HG02571 (cell line): Measurements from ENCODE around the gene DACT3.

Experiments used
- ATAC-seq: cut with Tn5 transposase; IDR thresholded peaks from one replicate; pipeline ENCODE4 v1.9.1; 2021; ENCODE audit warnings: mild to moderate bottlenecking, moderate library complexity; ENCODE audit not compliant: unreplicated experiment

Gene DACT3

DNA sequence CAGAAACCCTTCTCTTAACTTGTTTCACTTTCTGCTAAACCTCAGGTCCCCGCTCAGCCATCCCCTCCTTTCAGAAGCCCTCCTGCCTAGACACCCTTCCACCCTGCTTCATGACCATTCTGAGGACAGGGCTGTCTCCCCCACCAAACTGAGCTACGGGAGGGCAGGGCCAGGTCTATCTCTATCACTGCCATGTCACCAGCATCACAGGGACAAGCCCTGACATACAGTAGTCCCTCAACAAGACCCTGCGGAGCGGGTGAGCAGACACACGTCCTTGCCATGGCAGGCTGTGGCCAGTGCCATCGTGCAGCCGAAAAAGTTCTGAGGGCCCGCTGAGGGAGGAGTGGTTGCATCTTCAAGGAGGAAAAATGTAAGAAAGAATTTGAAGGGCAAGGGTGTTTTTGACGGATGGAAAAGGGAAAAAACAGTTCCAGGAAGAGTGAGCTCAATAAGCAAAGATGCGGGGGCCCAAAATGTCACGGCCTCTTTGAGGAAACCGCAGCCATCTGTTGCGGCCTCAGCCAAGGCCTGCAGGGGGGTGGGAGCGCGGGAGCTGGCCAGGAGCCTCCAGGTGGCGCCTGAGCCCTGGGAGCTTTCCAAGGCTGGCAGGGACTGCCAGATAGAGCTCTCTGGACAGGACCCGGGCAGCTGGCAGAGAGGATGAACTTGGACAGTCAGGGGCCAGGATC lies 44.2 kb downstream of the DACT3 start:
- ATAC-seq = no peak

DNA sequence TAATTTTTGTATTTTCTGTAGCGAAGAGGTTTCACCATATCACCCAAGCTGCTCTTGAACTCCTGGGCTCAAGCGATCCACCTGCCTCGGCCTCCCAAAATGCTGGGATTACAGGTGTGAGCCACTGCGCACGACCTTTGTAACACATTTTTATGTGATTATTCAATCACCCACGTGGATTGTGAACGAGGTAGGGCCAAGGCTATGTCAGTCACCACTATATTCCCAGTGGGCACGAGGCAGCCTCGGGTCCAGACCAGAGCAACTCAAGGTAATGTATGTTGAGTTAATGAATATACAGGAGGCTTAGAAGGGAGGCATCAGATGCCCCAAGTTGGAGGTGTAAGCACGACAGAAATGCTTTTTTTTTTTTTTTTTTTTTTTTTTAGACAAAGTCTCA lies 45.0 kb downstream of the DACT3 start:
- no peak for ATAC-seq

DNA sequence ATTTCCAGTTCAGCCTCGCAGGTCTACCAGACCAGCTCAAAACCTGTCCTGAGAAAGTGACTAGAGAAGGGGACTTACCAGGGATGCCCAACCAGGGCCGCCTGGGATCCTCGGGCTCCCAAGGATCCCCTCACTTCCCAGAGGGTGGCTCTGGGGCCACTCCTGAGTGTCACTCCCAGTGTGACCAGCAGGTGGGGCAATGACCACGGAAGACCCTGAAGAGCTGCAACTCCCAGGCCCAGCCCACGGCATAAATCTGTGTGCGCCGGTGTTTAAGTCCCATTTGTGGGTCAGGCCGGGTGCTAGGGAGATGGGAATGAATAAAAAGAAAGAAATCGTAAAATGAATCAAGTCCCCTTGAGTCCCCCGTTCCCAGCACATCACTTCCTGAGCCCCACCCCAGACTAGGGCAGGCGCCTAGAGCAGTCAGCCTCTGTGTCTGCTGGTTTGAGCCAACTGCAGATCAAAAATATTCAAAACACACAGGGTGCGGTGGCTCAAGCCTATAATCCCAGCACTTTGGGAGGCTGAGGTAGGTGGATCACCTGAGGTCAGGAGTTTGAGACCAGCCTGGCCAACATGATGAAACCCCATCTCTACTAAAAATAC lies 46.8 kb downstream of the DACT3 start:
- peak; percentile 42 for ATAC-seq

DNA sequence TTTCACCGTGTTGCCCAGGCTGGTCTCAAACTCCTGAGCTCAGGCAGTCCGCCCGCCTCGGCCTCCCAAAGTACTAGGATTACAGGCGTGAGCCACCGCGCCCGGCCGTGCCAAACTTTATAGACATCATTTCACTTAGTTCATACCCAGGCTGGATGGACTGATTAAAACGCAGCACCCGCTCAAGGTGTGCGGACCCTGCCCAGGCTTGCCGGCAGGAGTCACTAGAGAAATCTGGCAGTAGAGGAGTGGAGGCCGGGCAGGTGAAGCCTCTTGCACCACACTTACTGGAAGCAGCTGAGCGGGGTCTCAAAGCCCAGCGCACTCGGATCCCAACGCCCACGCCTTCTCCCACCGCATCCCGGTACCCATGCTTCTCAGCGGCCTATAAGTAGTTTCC lies 47.5 kb downstream of the DACT3 start:
- ATAC-seq = no peak

DNA sequence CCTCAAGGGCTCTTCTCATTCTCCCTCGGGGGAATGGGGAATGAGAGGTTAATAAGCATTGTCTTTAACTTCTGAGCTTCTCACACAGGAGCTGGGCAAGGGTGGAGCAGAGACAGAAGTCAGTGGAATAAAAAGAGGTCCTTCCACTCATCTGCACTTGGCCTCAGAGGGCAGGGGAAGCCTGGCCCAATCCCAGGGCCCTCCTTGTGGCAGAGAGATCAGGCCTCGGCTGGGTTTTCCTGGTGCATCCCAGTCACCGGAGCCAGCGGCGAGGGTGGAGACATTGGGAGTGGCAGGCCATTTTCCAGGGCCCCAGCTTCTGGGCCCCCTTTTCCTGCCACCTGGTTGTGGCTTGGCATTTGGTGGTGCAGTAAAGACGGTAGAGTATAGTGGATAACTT lies 49.2 kb downstream of the DACT3 start:
- no peak for ATAC-seq

DNA sequence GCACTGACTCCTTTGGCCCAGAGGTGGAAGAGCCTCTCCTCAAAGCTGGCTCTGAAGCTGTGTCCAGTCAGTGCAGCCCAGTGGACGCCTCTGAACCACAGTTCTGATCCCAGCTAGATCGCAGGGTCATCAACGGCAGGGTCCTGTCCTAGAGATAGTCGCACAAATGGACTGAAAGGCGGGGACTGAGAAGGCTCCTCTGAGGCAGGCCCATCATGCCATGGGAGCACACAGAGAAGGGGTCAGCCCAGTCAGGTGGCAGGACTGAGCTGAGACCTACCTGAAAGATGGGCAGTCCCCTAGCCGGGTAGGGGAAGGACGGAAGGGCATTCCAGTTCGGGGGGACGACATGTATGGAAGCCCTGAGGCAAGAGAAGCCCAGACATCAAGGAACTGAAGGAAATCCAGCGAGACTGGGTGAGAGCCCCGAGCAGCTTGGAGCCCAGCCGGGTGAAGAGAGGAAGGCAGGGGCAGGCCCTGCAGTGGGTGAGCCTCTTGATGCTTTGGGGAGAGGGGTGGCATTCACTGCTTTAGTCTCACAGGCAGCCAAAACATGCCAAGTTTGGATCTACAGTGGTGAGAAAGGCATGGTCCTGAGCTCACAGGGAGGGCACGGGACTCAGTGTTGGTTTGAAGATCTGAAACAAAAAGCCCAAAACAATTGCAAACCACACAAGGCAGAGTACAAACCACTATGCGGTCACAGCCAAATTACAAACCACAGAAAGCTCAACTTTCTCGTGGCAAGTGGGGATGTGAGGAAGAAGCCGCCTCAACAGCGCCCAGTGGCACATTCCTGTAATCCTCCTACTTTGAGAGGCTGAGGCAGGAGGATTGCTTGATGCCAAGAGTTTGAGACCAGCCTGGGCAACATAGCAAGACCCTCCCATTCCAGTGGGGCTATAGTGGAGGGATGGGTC lies 49.9 kb downstream of the DACT3 start:
- no peak for ATAC-seq

DNA sequence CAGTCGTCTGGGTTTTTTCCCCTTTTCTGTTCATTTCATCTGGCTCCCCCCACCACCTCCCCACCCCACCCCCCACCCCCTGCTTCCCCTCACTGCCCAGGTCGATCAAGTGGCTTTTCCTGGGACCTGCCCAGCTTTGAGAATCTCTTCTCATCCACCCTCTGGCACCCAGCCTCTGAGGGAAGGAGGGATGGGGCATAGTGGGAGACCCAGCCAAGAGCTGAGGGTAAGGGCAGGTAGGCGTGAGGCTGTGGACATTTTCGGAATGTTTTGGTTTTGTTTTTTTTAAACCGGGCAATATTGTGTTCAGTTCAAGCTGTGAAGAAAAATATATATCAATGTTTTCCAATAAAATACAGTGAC lies 50.6 kb downstream of the DACT3 start:
- ATAC-seq = no peak

DNA sequence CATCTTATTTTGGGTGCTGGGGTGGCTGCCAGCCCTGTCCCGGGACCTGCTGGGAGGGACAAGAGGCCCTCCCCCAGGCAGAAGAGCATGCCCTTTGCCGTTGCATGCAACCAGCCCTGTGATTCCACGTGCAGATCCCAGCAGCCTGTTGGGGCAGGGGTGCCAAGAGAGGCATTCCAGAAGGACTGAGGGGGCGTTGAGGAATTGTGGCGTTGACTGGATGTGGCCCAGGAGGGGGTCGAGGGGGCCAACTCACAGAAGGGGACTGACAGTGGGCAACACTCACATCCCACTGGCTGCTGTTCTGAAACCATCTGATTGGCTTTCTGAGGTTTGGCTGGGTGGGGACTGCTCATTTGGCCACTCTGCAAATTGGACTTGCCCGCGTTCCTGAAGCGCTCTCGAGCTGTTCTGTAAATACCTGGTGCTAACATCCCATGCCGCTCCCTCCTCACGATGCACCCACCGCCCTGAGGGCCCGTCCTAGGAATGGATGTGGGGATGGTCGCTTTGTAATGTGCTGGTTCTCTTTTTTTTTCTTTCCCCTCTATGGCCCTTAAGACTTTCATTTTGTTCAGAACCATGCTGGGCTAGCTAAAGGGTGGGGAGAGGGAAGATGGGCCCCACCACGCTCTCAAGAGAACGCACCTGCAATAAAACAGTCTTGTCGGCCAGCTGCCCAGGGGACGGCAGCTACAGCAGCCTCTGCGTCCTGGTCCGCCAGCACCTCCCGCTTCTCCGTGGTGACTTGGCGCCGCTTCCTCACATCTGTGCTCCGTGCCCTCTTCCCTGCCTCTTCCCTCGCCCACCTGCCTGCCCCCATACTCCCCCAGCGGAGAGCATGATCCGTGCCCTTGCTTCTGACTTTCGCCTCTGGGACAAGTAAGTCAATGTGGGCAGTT lies 51.2 kb downstream of the DACT3 start:
- no peak for ATAC-seq

DNA sequence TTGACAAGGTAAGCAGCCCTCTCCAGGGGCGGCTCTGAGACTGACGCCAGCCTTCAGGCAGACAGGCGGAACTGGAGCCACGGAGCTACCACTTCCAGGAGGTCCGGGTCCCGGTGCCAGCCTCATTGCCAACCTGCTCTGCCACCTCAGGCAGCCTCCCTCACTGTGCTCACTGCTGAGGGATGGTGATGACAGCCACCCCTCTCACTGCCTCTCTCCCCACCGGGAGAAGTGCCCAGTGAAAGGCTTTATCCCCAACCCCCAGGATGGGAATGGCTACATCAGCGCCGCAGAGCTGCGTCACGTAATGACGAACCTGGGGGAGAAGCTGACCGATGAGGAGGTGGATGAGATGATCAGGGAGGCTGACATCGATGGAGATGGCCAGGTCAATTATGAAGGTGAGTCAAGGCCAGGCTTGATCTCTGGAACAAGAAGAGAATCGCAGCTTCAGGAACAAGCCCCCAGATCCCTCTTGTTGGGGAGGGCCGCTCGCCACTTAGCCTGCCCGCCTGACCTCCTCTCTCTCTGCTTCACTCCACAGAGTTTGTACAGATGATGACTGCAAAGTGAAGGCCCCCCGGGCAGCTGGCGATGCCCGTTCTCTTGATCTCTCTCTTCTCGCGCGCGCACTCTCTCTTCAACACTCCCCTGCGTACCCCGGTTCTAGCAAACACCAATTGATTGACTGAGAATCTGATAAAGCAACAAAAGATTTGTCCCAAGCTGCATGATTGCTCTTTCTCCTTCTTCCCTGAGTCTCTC lies 52.2 kb downstream of the DACT3 start:
- no peak for ATAC-seq

DNA sequence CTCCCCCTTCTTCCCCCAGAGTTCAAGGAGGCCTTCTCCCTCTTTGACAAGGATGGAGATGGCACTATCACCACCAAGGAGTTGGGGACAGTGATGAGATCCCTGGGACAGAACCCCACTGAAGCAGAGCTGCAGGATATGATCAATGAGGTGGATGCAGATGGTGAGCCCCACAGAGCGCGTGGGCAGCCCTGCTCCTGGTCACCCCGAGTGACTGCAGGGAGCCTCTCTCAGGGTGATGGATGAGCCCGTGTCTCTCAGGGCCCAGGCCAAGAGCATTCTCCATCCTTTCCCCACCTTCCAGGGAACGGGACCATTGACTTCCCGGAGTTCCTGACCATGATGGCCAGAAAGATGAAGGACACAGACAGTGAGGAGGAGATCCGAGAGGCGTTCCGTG lies 52.8 kb downstream of the DACT3 start:
- ATAC-seq = no peak

DNA sequence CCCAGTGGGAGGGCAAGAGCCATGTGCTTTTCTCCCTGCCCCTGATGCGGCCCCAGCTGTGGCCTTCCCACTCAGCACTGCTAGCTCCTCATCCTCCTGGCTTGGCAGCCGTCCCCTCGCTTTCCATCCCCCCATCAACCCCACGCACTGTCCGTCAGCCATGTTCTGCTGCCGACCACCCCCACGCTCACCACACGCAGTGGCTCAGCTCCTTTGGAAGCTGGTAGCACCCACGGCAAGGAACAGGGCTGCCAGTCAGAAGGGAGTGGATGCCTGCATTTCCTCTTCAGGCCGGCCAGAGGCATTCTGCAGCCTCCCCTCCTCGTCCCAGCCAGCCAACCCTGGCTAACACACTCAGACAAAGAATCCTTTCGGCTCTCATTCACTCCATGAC lies 53.5 kb downstream of the DACT3 start:
- ATAC-seq = no peak

DNA sequence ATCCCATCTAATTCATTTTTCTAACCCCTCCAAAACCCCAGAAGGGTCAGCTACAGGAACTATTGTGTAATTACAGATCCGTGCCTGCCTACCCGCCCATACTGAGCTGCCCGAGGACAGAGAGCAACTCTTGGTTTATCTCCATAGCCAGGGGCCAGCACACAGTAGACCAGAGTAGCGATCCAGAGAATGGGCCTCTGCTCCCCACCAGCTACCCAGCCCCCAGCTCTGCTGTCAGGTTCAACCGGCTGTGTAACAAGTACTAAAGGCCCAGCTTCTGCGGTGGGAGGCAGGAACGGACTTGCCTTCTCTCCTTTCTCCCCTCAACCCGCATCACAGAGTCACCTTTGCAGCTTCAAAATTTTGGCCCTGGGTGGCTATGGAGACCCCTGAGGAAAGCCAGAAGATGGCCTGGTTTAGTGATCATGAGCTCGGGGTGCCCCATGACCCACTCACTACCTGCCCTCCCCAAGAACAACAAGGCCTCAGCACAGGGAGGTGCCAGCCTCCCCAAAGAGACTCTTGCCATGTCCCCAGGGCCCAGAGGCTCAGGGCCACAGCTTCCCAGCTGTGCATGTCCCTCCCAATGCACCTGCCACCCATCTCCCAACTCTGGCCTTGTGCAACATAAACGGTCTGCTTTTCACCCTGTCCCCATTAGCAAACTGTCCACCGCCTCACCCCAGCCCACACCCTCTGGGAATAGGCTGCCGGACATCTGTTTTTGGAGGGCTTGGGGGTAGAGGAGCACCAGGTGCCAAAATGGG lies 54.1 kb downstream of the DACT3 start:
- ATAC-seq = no peak

DNA sequence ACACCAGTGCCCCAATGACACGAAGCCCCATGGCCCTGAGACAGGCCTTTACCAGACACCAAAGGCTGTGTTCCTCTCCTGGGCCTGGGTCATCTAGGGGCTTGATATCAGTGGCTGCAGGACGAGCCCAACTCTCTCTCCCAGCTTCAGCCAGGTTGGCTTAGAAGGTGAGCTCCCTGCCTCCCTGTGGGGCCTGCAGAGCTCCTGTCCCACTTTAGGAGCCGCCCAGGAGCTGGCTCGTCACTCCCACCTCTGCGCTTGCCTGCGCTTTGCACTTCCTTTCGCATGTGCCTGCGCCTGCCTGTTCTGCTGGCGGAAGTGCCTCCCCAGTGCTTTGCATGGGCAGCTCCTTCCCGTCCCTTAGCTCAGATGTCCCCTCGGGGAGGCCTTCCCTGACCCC lies 55.0 kb downstream of the DACT3 start:
- no peak for ATAC-seq

DNA sequence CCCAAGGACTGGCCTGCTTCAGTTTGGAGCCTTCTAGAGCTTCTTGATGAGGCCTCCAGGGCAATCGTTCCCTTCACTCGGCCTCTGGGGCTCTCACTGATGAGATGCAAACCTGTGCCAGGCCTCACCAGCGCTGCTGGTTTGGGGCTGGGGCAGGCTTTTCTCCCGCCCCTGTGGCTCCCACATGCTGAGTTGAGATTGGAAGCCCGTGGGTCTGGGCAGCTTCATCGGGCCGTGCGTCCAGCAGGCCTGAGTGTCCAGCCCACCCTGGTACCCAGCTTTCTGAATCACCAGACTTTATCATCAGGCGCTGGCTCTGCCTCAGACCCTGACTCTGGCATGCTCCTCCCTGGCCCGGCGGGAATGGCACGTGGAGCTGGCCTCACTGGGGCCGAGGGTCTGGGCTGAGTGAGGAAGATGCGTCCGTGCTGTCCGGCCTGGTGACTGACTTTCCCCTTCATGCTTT lies 55.6 kb downstream of the DACT3 start:
- no peak for ATAC-seq

DNA sequence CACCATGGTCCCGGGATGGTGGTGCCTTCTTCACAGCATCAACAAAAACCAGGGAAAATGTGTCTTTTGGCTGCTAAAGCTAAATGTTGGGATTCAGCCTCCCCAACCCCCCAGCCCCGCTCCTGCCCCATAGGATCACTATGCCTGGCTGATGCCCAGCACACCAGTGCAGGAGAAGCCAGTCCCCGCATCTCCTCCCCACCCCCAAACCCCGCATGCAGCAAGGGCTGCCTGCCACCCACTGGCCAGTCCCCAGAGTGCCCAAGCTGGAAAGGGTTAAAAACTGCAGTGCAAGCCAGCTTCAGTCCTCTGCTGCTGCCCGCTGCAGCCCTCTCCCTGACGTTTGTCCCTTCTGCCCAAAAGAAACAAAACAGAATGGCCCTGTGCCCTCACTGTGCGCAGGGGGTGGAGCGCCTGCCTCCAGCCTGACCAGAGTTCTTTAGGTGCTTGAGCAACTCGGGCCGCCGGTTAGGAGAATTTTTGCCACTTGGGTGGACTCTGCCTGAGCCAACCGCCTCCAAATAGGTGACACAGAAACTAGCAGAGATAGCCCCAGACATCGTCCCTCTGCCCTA lies 56.1 kb downstream of the DACT3 start:
- no peak for ATAC-seq

DNA sequence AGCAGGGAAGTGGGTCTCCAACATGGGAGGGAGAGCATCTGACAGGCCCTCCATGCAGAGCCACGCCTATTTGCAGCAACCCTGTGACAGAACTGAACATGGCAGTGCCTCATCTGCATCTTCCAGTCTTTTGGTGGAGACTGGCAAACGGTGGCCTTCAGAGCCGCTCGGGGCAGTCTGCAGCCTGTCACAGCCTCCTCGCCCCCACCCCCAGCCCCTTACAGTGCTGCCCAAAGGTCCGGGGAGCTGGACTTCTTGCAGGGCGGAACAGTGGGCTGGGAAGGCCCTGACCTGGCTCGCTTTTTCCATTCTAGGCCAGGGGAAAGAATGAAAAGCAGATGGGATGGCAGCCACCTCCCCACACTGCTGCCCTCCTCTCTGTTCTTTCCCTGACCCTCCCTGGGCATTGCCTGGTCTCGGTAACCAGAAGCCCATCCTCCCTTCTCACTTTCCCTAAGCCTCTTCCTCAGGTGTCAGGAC lies 57.2 kb downstream of the DACT3 start:
- ATAC-seq = no peak

DNA sequence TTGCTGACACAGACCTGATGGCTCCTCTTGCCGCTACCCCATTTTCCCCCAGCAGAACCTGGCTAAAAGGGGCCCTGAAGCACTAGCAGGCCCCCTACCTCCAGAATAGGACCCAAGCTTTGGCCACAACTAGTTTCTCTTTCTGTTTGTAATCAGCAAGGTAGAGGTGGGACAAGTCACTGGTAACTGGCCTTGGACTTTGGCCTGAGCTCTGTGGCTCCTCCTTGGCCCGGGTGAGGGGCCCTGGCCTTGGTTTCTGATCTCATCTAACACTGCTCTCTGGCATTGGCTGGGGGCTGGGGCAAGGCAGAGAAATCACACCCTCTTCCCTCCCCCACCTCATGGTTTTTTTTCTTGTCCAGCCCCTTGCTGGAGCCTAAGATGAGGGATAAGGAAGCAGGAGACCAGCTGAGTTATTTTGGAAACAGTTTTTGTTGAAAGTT lies 57.8 kb downstream of the DACT3 start:
- no peak for ATAC-seq

DNA sequence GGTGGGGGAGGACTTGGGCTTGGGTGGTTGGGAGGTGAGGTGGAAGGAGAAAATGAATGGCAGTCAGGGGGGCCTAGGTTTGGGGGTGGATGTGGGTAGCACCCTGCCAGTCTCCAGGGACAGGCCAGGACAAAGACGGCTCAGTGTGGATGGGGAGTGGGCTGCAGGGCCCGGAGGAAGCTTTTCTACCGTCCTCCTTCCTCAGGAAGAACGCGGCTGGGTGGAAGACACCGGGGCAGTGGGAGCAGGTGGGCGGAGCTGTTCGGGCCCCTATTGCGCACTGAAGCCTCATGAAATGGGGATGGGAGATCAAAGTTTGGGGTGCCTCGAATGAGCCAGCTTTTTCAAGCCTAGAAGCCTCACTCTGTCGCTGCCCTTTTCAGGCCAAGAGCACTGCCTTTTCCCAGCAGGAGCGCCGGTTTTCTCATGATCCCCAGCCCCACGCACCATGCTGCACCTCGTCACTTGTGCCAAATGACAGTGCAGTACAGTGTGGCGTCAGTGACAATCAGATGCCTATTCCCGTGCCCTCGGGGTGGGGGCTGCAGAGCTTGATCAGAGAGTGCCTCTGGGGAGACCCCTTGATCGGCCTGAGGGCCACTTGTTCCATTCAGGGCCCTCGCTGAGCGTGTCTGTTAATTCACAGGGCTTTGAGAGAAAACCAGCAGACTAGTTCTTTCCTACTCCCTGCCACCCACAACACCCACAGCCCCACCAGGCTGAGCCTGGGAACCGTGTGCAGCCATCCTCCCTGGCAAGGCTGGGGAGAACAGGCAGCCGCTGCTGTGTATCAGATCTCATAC lies 58.4 kb downstream of the DACT3 start:
- no peak for ATAC-seq
